K562 (cell line): ENCODE measurements around the gene RPTOR.

ENCODE experiments used
- CREM ChIP-seq: IDR thresholded peaks from 2 replicates; pipeline ENCODE4 v1.6.1; 2014; ENCODE audit warnings: antibody characterized with exemption, low read depth
- POLR2A ChIP-seq: fragments of 450-650 bp; conservative IDR thresholded peaks from 2 replicates; pipeline ENCODE4 v1.6.1; 2016
- POLR2AphosphoS5 ChIP-seq: IDR thresholded peaks from 2 replicates; pipeline ENCODE4 v1.6.1; 2011; ENCODE audit warnings: mild to moderate bottlenecking, low read depth, low read length, moderate library complexity; ENCODE audit not compliant: control insufficient read depth, insufficient read depth
- THAP12 ChIP-seq: fragments of 250-450 bp; sonication (Bioruptor Pico); IDR thresholded peaks from 2 replicates; pipeline ENCODE4 v1.9.0; 2021; ENCODE audit warnings: mild to moderate bottlenecking, inconsistent platforms
- TF ChIP-seq, protein P1 (sequence below): fragments of 250-450 bp; sonication (Bioruptor Pico); IDR thresholded peaks from 2 replicates; pipeline ENCODE4 v1.6.1; 2021; ENCODE audit warnings: mild to moderate bottlenecking

- TF ChIP-seq, protein P1, sequence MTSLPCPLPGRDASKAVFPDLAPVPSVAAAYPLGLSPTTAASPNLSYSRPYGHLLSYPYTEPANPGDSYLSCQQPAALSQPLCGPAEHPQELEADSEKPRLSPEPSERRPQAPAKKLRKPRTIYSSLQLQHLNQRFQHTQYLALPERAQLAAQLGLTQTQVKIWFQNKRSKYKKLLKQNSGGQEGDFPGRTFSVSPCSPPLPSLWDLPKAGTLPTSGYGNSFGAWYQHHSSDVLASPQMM (CRISPR knock-in tag) = no peak
- TF ChIP-seq POLR2AphosphoS5 (no peak), POLR2A (no peak), CREM (no peak), THAP12 (no peak)
Measured at GRCh38 chr17:80679816-80680215, 135.2 kb downstream of the RPTOR start.
